Activated effector memory CD4-positive, alpha-beta T cell treated with anti-CD3 and anti-CD28 coated beads, Interleukin-2, amount 50 U/mL, for 16 hours (primary cell): ENCODE measurements around the gene NOVA1.
"Not testable (repeated sequence)": the region's sequence is repeated elsewhere in the genome, so short reads cannot be mapped to it uniquely, and the experiment has no call there.

Experiments
- DNase-seq: peaks from one replicate; pipeline ENCODE4 v3.0.0-alpha.2; 2020

The NOVA1 gene

GRCh38 chr14:26597589-26598080, at the start of gene NOVA1:
Gene NOVA1, minus strand, starts transcription at chr14:26598033. Its CDS starts 597 bp downstream, at chr14:26597436.
- DNase-seq, result no peak

- DNase-seq, result not testable (repeated sequence)
These were observed 47.2 kb upstream of the NOVA1 start for GRCh38 chr14:26645057-26645456.

GRCh38 chr14:26636561-26636960, 38.7 kb upstream of the NOVA1 start:
- DNase-seq, result no peak

GRCh38 chr14:26634946-26635345, 37.1 kb upstream of the NOVA1 start:
- DNase-seq, result not testable (repeated sequence)

GRCh38 chr14:26626256-26626655, 28.4 kb upstream of the NOVA1 start:
- DNase-seq, result no peak

- DNase-seq, result no peak
These were observed 24.8 kb upstream of the NOVA1 start for GRCh38 chr14:26622611-26623010.

- no peak for DNase-seq
These were observed 24.2 kb upstream of the NOVA1 start for GRCh38 chr14:26621807-26622560.

- no peak for DNase-seq
These were observed 23.5 kb upstream of the NOVA1 start for GRCh38 chr14:26621364-26621763.

GRCh38 chr14:26611259-26611658, 13.4 kb upstream of the NOVA1 start:
- no peak for DNase-seq

GRCh38 chr14:26606729-26607312, 9.0 kb upstream of the NOVA1 start:
- no peak for DNase-seq

- no peak for DNase-seq
These were observed 7.8 kb upstream of the NOVA1 start for GRCh38 chr14:26605602-26606001.

GRCh38 chr14:26602902-26603301, 5.1 kb upstream of the NOVA1 start:
- DNase-seq, result no peak

- no peak for DNase-seq
These were observed 4.0 kb upstream of the NOVA1 start for GRCh38 chr14:26601856-26602255.

- DNase-seq, result no peak
These were observed 1.5 kb upstream of the NOVA1 start for GRCh38 chr14:26599291-26599690.

GRCh38 chr14:26598672-26599131, 869 bp upstream of the NOVA1 start:
- DNase-seq, result no peak

GRCh38 chr14:26598081-26598671, 343 bp upstream of the NOVA1 start:
- no peak for DNase-seq

- no peak for DNase-seq
These were observed 703 bp downstream of the NOVA1 start for GRCh38 chr14:26597071-26597588.

- DNase-seq, result no peak
These were observed 1.2 kb downstream of the NOVA1 start for GRCh38 chr14:26596543-26597061.

GRCh38 chr14:26595926-26596542, 1.8 kb downstream of the NOVA1 start:
- DNase-seq, result no peak

- DNase-seq, result no peak
These were observed 2.9 kb downstream of the NOVA1 start for GRCh38 chr14:26594756-26595545.

- no peak for DNase-seq
These were observed 3.7 kb downstream of the NOVA1 start for GRCh38 chr14:26594148-26594547.

GRCh38 chr14:26593357-26593756, 4.5 kb downstream of the NOVA1 start:
- no peak for DNase-seq
